ENCODE results near the gene MNAT1.
"Not testable (repeated sequence)": the region's sequence is repeated elsewhere in the genome, so short reads cannot be mapped to it uniquely, and the experiment has no call there.

Gene MNAT1

GRCh38 chr14:60861545-60862140 lies 127.1 kb downstream of the MNAT1 start:
- TF ChIP-seq GATA1 (IDR thresholded peaks at IDR 0.05; ENCODE audit: low read depth, low read length) (no peak), POLR2A (IDR thresholded peaks at IDR 0.05; ENCODE audit: low read length) (no peak)

GRCh38 chr14:60862283-60862682 lies 127.7 kb downstream of the MNAT1 start:
- DNase-seq: no peak
- TF ChIP-seq GATA1 (IDR thresholded peaks at IDR 0.05; ENCODE audit: low read depth, low read length): no peak
- TF ChIP-seq POLR2A (IDR thresholded peaks at IDR 0.05; ENCODE audit: low read length): no peak

More at GRCh38 chr14:60861545-60862140, 127.1 kb downstream of the MNAT1 start:
- DNase-seq: no peak

GRCh38 chr14:60863249-60863648 lies 128.7 kb downstream of the MNAT1 start:
- TF ChIP-seq POLR2A (IDR thresholded peaks at IDR 0.05; ENCODE audit: low read length): no peak
- no peak for TF ChIP-seq GATA1 (IDR thresholded peaks at IDR 0.05; ENCODE audit: low read depth, low read length)
- no peak for DNase-seq

- no peak for DNase-seq
- TF ChIP-seq POLR2A (IDR thresholded peaks at IDR 0.05; ENCODE audit: low read length): no peak
- no peak for TF ChIP-seq GATA1 (IDR thresholded peaks at IDR 0.05; ENCODE audit: low read depth, low read length)
Observed at GRCh38 chr14:60865378-60866127, 131.0 kb downstream of the MNAT1 start.

GRCh38 chr14:60867503-60868172 lies 133.1 kb downstream of the MNAT1 start:
- no peak for DNase-seq
- TF ChIP-seq GATA1 (IDR thresholded peaks at IDR 0.05; ENCODE audit: low read depth, low read length) (no peak), POLR2A (IDR thresholded peaks at IDR 0.05; ENCODE audit: low read length) (no peak)

- TF ChIP-seq POLR2A (IDR thresholded peaks at IDR 0.05; ENCODE audit: low read length): no peak
- no peak for TF ChIP-seq GATA1 (IDR thresholded peaks at IDR 0.05; ENCODE audit: low read depth, low read length)
- DNase-seq: no peak
Observed at GRCh38 chr14:60878121-60878520, 143.6 kb downstream of the MNAT1 start.

- no peak for TF ChIP-seq GATA1 (IDR thresholded peaks at IDR 0.05; ENCODE audit: low read depth, low read length)
- TF ChIP-seq POLR2A (IDR thresholded peaks at IDR 0.05; ENCODE audit: low read length): no peak
- no peak for DNase-seq
Observed at GRCh38 chr14:60878536-60878935, 144.0 kb downstream of the MNAT1 start.

GRCh38 chr14:60882219-60882618 lies 147.7 kb downstream of the MNAT1 start:
- no peak for TF ChIP-seq GATA1 (IDR thresholded peaks at IDR 0.05; ENCODE audit: low read depth, low read length)
- TF ChIP-seq POLR2A (IDR thresholded peaks at IDR 0.05; ENCODE audit: low read length): no peak

GRCh38 chr14:60884134-60884533 lies 149.6 kb downstream of the MNAT1 start:
- no peak for DNase-seq

More at GRCh38 chr14:60882219-60882618, 147.7 kb downstream of the MNAT1 start:
- DNase-seq: no peak

GRCh38 chr14:60890636-60891035 lies 156.1 kb downstream of the MNAT1 start:
- not testable (repeated sequence) for DNase-seq

More at GRCh38 chr14:60884134-60884533, 149.6 kb downstream of the MNAT1 start:
- TF ChIP-seq POLR2A (IDR thresholded peaks at IDR 0.05; ENCODE audit: low read length): no peak
- TF ChIP-seq GATA1 (IDR thresholded peaks at IDR 0.05; ENCODE audit: low read depth, low read length): no peak

- no peak for TF ChIP-seq POLR2A (IDR thresholded peaks at IDR 0.05; ENCODE audit: low read length)
- TF ChIP-seq GATA1 (IDR thresholded peaks at IDR 0.05; ENCODE audit: low read depth, low read length): no peak
- DNase-seq: no peak
Observed at GRCh38 chr14:60893911-60894310, 159.3 kb downstream of the MNAT1 start.

- TF ChIP-seq GATA1 (IDR thresholded peaks at IDR 0.05; ENCODE audit: low read depth, low read length) (no peak), POLR2A (IDR thresholded peaks at IDR 0.05; ENCODE audit: low read length) (no peak)
- DNase-seq: no peak
Observed at GRCh38 chr14:60904381-60904780, 169.8 kb downstream of the MNAT1 start.

GRCh38 chr14:60905923-60906322 lies 171.4 kb downstream of the MNAT1 start:
- TF ChIP-seq GATA1 (IDR thresholded peaks at IDR 0.05; ENCODE audit: low read depth, low read length) (no peak), POLR2A (IDR thresholded peaks at IDR 0.05; ENCODE audit: low read length) (no peak)
- no peak for DNase-seq

- TF ChIP-seq POLR2A (IDR thresholded peaks at IDR 0.05; ENCODE audit: low read length): no peak
- TF ChIP-seq GATA1 (IDR thresholded peaks at IDR 0.05; ENCODE audit: low read depth, low read length): no peak
- no peak for DNase-seq
Observed at GRCh38 chr14:60915781-60916180, 181.2 kb downstream of the MNAT1 start.
